ENCODE measurements around the gene GADD45G.

GRCh38 chr9:89595646-89596045, 9.2 kb upstream of the GADD45G start:
- TF ChIP-seq RAD21 (IDR thresholded peaks at IDR 0.05; ENCODE audit: low read depth) (no peak), MAX (IDR thresholded peaks at IDR 0.05) (no peak), TEAD4 (IDR thresholded peaks at IDR 0.05) (no peak), YY1 (IDR thresholded peaks at IDR 0.05; ENCODE audit: low read depth) (no peak), EGR1 (IDR thresholded peaks at IDR 0.05) (no peak)

All from Ishikawa (cell line).